Activated CD4-positive, CD25-positive, alpha-beta regulatory T cell treated with anti-CD3 and anti-CD28 coated beads, Interleukin-2, amount 50 U/mL, for 24 hours (primary cell): Measurements from ENCODE around the gene CELSR3.

Experiments
- ATAC-seq, 2 donors: fragments of 150-1000 bp; cut with Tn5 transposase; one replicate each; pipeline ENCODE4 v1.10.0; 2021; ENCODE audit warnings: mild to moderate bottlenecking in 1 of 2, moderate library complexity in 1 of 2

CELSR3 gene

DNA sequence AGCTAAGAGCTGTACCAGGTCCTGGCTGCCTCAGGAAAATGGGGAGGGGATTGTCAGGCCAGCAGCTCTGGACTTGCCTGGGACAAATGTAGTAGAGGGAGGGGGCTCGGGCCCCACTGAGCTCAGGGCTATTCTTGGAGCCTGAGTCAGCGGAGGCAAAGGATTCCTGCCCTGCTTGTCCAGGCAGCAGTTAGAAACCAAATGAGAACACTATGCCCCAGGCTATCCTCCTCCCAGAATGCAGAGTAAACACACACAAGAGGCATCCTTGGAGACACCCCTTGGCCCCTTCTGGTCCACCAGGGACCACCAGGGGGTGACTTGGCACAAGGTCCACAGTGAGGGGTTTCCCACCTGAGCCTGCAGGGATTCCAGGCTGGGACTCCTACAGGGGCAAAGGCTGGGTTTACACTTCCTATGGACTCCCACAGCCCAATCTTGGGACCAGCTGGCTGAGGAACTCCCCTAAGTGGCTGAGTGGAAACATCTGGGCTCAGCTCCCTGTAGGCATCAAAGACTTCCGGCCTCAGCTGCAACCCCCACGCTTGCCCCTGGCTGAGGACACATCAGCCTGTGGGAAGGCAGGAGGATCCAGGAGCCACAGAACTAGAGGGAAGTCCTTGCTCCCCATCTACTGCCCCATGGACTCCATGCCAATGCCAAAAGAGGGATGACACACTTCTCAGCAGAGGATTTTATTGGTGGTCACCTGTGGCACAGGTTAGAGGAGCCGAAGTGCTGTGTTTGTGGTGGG lies 64.2 kb downstream of the CELSR3 start:
- ATAC-seq: no peak

DNA sequence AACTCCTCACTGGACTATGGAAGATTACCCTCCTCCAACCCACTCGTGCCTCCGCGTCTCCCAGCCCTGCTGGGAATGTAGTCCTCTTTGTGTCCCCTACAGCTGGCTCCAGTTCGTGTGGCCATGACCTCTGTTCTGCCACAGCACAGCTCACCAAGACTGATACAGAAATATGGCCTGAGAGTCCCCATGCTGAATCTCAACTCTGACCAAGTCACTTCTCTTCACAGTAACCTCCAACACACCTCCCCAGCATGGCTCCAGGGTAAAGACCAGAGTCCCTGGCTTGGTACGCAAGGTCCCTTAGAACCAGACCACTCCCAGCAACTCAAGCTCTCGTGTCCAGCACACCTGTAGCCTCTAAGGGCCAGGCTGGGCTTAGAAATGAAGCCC lies 65.3 kb downstream of the CELSR3 start:
- ATAC-seq: no peak

DNA sequence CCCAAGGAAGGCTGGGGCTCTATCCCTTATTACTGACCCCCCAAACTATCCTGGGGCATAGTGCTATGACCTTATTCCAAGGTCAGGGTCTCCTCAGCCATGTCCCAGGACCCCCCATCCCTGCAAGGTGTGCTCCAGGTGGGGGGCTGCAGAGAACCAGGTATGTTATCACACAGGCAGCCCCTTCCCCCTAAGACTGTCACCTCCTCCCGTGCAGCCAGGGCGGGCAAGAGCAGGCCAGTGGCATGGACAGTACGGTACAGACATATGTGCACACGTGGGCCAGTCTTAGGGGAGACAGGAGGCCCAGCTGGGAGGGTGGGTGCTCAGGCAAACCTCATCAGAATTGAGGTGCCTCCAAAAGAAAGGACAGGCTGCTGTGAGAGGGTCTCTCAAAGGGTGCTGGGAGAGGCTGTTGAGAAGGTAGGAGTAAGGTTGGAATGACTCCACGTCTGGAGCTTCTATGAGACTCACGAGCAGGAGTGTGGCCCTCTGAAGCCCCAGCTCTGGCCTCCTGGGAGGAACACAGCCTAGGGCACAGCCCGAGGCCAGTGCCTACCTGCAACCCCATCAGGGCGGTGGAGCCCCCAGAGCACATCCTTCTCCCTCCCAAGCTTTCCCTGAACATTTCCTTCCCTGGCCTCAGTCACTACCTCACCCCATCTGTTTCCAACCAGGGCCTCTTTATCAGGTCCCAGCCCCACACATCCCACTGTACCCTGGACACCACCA lies 65.8 kb downstream of the CELSR3 start:
- ATAC-seq: no peak

DNA sequence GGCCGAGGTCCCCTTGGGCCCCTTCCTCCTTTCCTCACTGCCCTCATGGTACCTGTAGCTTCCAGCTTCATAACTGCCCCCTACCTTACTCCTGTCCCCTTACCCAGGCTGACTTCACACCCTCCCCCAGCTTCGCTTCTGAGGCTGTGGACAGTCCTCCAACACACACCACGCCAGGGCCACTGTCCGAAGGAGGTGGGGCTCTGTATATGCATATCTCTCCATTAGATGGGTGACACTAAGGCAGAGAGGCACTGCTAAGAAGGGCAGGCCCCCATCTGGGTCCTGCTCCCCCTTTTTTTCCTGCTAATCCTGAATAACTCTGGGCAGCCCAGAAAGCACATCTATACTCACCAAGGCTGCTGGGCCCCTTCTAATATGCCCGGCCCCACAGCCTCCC lies 66.5 kb downstream of the CELSR3 start:
- no peak for ATAC-seq

DNA sequence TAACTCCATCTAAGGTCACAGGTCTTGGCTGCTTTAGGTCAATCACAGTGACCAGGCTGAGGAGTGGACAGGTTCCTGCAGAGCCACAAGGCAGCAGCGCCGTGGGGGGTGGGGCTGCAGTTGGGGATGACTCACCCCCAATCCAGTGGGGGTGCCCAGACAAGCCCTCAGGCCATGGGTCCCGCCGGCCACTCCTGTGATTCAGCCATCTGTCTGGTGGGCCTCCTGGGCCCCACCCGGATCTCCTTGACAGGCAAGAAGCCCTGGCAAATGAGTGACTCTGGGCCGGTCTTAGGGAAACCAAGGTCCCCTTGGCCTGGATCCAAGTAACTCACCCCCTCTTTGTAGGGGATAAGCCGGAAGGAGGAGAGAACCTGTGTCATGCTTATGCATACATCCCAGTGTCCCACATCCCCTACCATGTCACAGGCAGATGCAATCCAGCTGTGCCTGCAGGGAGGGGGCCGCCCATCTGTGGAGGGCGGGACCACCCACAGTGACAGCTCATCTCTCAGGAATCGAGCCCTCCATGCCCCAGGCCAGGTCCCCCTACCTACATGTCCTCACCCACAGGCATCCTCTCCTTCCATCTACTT lies 67.1 kb downstream of the CELSR3 start:
- no peak for ATAC-seq

DNA sequence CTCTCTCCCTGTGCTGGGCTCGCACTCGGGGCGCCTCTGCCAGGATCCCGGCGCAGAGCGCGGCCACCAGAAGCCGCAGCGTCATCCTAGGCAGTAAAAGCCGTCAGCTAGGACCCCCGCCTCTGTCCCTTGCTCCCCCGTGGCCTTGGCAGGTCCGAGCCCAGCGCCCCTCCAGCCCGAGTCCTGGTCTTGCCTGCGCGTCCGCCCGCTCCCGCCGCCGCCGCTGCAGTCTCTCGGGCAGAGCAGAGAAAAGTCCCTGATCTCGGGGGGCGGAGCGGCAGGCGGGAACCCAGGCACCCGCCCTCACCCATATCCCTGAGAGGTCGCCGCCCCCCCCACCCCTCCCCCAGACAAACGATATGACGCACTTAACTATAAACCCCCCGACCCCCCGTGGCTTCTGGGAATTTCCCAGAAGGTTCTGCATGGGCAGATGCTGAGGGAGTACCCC lies 67.6 kb downstream of the CELSR3 start, which contains the start of gene COL7A1:
Gene COL7A1 (minus strand): TSS at position 255 of the 451 bp plus-strand sequence. CDS start 170 bp downstream, at position 85.
- peak in 1 of 2 donors; percentile 22 for ATAC-seq

DNA sequence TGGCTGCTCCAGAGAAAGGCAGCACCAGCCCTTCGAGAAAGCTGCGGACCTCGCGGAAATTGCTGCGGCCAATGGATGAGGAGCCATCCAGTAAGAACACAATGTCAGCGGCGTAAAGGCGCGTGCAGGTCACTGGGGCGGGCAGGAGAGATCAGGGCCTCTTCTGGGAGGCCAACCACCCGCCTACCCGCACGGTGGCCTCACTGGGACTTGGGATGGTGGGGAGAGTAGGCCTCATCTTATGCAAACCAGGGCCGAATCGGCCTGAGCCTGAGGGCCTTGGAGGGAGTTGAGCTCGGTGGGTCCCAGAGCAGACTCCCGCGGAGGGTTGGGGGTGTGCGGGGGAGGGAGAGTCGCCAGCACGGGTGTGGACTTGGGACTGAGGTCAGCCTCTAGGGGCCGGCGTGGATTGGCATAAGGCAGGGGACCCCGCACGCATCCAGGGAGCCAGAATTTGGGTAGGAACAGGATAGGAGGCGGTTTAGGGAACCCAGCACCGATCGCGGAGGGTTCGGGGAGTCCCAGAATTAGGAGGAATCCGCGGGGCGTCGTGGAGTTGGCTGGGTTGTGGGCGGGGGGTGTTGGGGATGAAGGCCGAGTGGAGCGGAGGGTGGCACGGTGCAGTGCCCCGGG lies 68.2 kb downstream of the CELSR3 start:
- ATAC-seq: no peak

DNA sequence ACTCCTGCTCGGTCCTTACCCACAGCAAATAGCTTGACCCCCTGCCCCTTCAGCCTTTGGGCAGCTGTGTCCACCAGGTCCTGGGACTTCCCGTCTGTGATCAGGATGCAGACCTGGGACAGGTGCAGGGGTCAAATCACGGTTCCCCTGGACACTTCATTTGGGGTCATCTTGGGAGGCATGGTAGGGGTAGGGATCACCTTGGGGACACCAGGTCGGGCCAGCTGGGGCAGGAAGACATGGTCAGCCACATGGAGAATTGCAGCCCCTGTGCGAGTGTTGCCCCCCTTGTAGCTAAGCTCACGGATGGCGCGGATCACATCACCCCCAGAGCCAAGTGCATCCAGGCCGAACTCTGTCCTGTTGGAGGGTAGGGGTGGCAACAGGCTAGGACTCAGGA lies 69.3 kb downstream of the CELSR3 start:
- no peak for ATAC-seq

DNA sequence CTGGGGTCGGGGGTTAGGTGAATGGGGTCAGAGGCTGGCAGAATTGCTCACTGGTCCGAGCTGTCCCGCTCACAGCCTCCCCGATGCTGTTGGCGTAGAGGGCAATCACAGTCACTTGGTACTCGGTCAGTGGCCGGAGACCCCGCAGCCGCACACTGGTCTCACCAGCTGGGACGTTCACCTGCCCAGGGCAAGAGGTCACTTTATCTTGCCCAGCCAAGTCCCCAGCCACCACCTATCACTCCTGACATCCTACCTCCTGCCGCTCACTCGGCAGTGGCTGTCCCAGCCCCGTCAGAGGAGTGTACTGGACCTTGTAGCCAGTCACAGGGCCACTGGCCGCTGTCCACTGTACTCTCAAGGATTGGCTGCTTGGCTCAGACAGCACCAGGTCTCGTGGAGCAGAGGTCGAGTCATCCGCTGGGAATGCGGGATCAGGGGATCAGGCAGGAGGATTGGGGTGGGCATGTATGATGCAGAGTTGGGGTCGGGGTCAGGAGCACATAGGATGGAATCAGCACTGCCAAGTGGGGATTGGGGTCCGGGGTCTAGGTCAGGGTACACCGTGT lies 70.1 kb downstream of the CELSR3 start:
- no peak for ATAC-seq

DNA sequence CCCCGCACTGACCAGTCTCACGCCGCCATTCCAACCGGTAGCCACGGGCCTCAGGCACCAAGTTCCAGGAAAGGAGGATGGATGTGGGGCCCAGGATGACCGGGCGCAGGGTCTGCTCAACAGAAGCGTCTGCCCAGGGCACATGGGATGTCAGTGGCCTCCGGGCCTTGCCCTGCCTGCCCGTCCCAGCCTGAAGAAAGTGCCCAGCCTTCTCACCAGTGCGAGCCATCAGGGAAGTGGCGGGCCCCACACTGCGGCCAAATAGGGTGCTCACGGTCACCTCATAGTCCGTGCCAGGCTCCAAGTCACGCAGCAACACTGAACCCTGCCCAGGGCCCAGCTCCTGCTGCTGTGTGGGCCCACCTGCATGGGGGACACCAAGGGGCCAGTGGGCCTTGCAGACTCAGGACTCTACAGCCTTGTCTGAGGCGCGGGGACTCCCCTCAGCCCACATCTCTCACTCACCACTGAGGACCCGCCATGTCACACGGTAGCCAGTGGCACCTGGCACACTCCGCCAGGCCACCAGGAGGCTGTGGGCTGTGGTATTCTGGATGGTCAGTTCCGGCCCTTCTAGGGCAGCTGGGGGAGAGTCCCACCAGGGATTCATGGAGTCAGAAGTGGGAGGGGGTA lies 70.7 kb downstream of the CELSR3 start:
- ATAC-seq: no peak

DNA sequence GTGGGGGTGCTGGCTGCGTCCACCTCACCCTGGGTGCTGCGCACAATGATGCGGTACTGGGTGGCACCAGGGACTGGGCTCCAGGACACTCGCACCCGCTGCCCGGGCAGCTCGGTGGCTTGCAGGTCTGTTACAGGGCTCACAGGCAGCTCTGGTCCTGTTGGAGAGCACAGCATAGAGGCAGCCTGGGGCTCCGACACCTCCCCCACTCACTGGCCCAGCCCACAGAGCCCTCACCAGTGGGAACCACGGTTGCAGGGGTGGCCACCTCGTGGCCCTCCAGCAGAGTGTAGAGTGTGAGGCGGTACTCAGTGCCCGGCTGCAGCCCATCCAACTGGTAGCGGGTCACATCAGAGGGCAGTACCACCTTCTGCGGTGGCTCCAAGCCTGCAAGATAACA lies 71.2 kb downstream of the CELSR3 start:
- no peak for ATAC-seq

DNA sequence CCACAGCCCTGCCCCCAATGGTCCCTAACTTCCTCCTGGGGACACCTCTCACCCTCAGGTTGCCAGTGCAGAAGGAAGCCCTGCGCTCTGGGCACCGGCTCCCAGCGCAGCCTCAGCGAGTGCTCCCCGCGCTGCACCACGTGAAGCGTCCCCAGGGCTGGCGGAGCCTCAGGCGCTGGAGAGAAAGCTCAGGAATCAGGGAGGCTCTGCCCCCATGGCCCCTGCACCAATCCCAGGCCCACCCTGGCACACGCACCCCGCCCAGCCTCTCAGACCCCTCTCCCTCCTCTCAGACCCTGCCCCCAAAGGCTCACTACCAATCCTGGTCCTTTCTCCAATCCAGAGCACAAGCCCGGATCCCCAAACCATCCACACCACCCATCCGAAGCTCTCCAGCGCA lies 74.5 kb downstream of the CELSR3 start:
- no peak for ATAC-seq

DNA sequence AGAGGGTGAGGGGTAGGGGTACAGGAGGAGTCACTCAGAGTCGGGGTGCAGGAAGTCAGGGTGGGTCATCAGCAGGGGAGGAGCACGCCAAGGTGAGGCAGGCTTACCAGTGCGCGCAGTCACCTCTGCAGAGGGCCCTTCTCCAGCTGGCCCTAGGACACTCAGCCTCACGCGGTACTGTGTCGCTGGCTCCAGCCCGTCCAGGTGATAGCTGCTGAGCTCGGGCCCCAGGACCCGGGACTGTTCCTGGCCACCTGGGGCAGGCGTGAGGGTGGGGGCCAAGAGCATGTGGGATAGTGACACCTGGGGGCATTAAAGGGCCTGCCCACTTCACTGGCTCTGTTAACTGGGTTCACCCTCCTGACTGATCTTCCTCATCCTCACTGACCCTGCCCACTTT lies 75.0 kb downstream of the CELSR3 start:
- ATAC-seq: no peak
